ENCODE measurements around the gene METTL24.

Gene METTL24

DNA sequence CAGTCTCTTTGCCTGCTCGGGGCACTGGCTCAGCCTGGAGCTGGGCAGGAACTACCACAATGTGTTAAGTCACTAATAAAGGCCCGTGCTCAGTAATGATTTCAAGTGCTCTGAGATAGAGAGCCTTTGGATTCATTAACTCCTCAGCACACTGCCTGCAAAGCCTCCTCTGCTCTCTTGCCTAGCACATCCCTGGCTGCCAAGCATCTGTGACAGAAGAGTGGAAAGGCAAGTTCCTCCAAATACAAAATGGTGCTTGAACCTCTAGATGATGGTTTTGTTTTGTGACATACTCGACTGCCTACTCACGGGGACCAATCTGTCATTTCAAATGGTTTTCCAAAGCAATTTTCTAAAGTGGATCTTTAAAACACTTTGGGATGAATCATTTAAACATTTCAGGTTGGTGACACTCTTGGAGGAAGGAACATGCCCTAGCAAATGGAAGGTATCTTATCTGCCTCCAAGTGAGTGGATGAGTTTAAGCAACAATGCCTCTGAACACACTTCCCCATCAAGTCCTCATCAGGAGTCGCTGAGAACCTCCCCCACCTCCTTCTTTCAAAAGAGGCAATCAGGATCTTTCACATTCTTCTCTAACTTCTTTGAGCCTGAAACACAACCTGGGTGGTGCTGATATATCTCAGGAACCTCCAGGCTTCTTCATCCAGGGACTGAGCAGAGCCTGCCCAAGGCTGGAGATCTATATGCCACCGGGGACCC lies 35.8 kb downstream of the METTL24 start:
- TF ChIP-seq, protein P1, sequence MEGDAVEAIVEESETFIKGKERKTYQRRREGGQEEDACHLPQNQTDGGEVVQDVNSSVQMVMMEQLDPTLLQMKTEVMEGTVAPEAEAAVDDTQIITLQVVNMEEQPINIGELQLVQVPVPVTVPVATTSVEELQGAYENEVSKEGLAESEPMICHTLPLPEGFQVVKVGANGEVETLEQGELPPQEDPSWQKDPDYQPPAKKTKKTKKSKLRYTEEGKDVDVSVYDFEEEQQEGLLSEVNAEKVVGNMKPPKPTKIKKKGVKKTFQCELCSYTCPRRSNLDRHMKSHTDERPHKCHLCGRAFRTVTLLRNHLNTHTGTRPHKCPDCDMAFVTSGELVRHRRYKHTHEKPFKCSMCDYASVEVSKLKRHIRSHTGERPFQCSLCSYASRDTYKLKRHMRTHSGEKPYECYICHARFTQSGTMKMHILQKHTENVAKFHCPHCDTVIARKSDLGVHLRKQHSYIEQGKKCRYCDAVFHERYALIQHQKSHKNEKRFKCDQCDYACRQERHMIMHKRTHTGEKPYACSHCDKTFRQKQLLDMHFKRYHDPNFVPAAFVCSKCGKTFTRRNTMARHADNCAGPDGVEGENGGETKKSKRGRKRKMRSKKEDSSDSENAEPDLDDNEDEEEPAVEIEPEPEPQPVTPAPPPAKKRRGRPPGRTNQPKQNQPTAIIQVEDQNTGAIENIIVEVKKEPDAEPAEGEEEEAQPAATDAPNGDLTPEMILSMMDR (conservative IDR thresholded peaks at IDR 0.05; ENCODE audit: control insufficient read depth, insufficient read depth, low read depth, low read length): no peak
- H3K4me3 ChIP-seq (ENCODE audit: control insufficient read depth, low read depth, low read length): no peak overlapping the region
- DNase-seq (ENCODE audit: low read depth): no peak

GRCh38 chr6:110320307-110320706 lies 37.8 kb downstream of the METTL24 start:
- DNase-seq (ENCODE audit: low read depth): no peak
- TF ChIP-seq, protein P1 (conservative IDR thresholded peaks at IDR 0.05; ENCODE audit: control insufficient read depth, insufficient read depth, low read depth, low read length): no peak
- no peak overlapping the region for H3K4me3 ChIP-seq (ENCODE audit: control insufficient read depth, low read depth, low read length)

DNA sequence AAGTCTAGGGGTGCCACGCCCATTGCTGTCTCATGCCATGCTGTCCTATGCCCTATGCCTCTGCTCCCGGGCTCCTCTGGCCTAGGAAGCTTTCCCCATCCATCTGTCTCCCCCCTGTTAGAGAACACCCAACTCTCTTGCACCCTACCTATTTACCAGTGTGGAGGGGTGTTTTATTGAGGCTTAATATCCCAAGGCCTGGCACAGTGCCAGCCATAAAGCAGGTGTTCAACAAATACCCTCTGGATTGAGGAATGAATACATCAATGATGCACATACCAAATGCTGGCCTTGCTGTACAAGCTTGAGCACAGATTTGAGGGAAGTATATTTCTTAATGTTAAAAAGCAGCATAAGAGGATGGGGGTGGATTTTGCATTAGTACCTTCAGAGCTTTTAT lies 38.3 kb downstream of the METTL24 start:
- H3K4me3 ChIP-seq (ENCODE audit: control insufficient read depth, low read depth, low read length): no peak overlapping the region
- TF ChIP-seq, protein P1 (conservative IDR thresholded peaks at IDR 0.05; ENCODE audit: control insufficient read depth, insufficient read depth, low read depth, low read length): no peak
- no peak for DNase-seq (ENCODE audit: low read depth)

GRCh38 chr6:110319381-110319780 lies 38.8 kb downstream of the METTL24 start:
- TF ChIP-seq, protein P1 (conservative IDR thresholded peaks at IDR 0.05; ENCODE audit: control insufficient read depth, insufficient read depth, low read depth, low read length): no peak
- no peak overlapping the region for H3K4me3 ChIP-seq (ENCODE audit: control insufficient read depth, low read depth, low read length)
- DNase-seq (ENCODE audit: low read depth): no peak

DNA sequence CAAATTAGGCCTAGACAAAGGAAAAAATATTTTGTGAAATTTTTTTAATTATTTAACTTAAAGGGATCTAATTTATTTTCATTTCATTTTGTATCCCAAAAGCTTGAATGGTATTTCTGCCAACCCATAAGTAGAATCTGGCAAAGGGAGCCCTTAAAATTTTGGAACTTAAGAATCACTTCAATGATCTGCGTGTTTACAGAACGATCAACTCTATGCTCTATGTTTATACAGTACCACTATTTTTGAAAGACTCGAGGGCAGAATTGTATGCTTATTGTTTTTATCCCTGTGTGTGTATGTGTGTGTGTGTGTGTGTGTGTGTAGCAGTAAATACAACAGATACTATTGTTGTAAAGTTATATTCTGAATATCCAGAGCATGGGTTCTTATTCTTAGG lies 39.2 kb downstream of the METTL24 start:
- TF ChIP-seq, protein P1 (conservative IDR thresholded peaks at IDR 0.05; ENCODE audit: control insufficient read depth, insufficient read depth, low read depth, low read length): no peak
- DNase-seq (ENCODE audit: low read depth): no peak
- H3K4me3 ChIP-seq (ENCODE audit: control insufficient read depth, low read depth, low read length): no peak overlapping the region

- TF ChIP-seq, protein P1 (conservative IDR thresholded peaks at IDR 0.05; ENCODE audit: control insufficient read depth, insufficient read depth, low read depth, low read length): no peak
- DNase-seq (ENCODE audit: low read depth): no peak
- no peak overlapping the region for H3K4me3 ChIP-seq (ENCODE audit: control insufficient read depth, low read depth, low read length)
These were observed 40.5 kb downstream of the METTL24 start for GRCh38 chr6:110317646-110318045.
